ENCODE measurements around the gene PCDHGB7. TPM values are rescaled to one million over a fixed set of nuclear protein-coding genes. Genes with fewer than 3 reads are reported as not detected.

Gene PCDHGB7
- total RNA-seq, 1 donor from 2014 or later: 7.4 TPM

Other genes starting within 250 kb of the PCDHGB7 start
- gene PCDHB7, start 245.0 kb upstream of the PCDHGB7 start, total RNA-seq: 0.11 and 0.12 TPM in 2 replicates
- 0.11 and 0.25 TPM in 2 replicates for gene PCDHB8, start 239.9 kb upstream of the PCDHGB7 start, total RNA-seq
- gene PCDHB16, start 235.3 kb upstream of the PCDHGB7 start, total RNA-seq: 0.12 and 0.33 TPM in 2 replicates
- under 0.01 TPM in 2 replicates for gene PCDHB9, start 230.5 kb upstream of the PCDHGB7 start, total RNA-seq
- 0.11 and 0.12 TPM in 2 replicates for gene PCDHB10, start 225.3 kb upstream of the PCDHGB7 start, total RNA-seq
- gene PCDHB11, start 218.1 kb upstream of the PCDHGB7 start, total RNA-seq: under 0.01 TPM in 1 of 2 replicates, not detected in the other
- gene PCDHB12, start 209.0 kb upstream of the PCDHGB7 start, total RNA-seq: under 0.01 and 0.12 TPM in 2 replicates
- under 0.01 and 0.12 TPM in 2 replicates for gene PCDHB13, start 203.8 kb upstream of the PCDHGB7 start, total RNA-seq
- gene PCDHB14, start 194.3 kb upstream of the PCDHGB7 start, total RNA-seq: 0.11 and 0.12 TPM in 2 replicates
- gene PCDHB15, start 172.3 kb upstream of the PCDHGB7 start, total RNA-seq: under 0.01 and 0.37 TPM in 2 replicates
- gene SLC25A2, start 113.6 kb upstream of the PCDHGB7 start, total RNA-seq: 0.50 and 0.66 TPM in 2 replicates
- 86.1 and 88.3 TPM in 2 replicates for gene TAF7, start 96.9 kb upstream of the PCDHGB7 start, total RNA-seq
- gene PCDHGA1, start 87.2 kb upstream of the PCDHGB7 start, total RNA-seq: 0.22 and 0.62 TPM in 2 replicates
- gene PCDHGA2, start 78.9 kb upstream of the PCDHGB7 start, total RNA-seq: 0.89 and 2.2 TPM in 2 replicates
- gene PCDHGA3, start 73.8 kb upstream of the PCDHGB7 start, total RNA-seq: 0.22 and 0.87 TPM in 2 replicates
- gene PCDHGB1, start 67.6 kb upstream of the PCDHGB7 start, total RNA-seq: 0.44 and 1.2 TPM in 2 replicates
- gene PCDHGA4, start 62.7 kb upstream of the PCDHGB7 start, total RNA-seq: 2.2 and 5.2 TPM in 2 replicates
- gene PCDHGB2, start 57.7 kb upstream of the PCDHGB7 start, total RNA-seq: 1.2 and 1.7 TPM in 2 replicates
- 0.55 and 0.87 TPM in 2 replicates for gene PCDHGA5, start 53.5 kb upstream of the PCDHGB7 start, total RNA-seq
- 2.3 and 4.2 TPM in 2 replicates for gene PCDHGB3, start 47.4 kb upstream of the PCDHGB7 start, total RNA-seq
- gene PCDHGA6, start 43.8 kb upstream of the PCDHGB7 start, total RNA-seq: 1.7 and 3.2 TPM in 2 replicates
- 1.3 and 4.0 TPM in 2 replicates for gene PCDHGA7, start 34.9 kb upstream of the PCDHGB7 start, total RNA-seq
- 11.3 and 20.9 TPM in 2 replicates for gene PCDHGB4, start 30.0 kb upstream of the PCDHGB7 start, total RNA-seq
- 1.1 and 2.4 TPM in 2 replicates for gene PCDHGA8, start 25.0 kb upstream of the PCDHGB7 start, total RNA-seq
- gene PCDHGB5, start 19.7 kb upstream of the PCDHGB7 start, total RNA-seq: 16.2 and 25.0 TPM in 2 replicates
- 4.0 and 4.2 TPM in 2 replicates for gene PCDHGA9, start 14.9 kb upstream of the PCDHGB7 start, total RNA-seq
- gene PCDHGB6, start 9.7 kb upstream of the PCDHGB7 start, total RNA-seq: 2.4 and 2.9 TPM in 2 replicates
- gene PCDHGA10, start 4.7 kb upstream of the PCDHGB7 start, total RNA-seq: 4.9 and 5.2 TPM in 2 replicates
- gene PCDHGA11, start 3.4 kb downstream of the PCDHGB7 start, total RNA-seq: 11.7 and 13.6 TPM in 2 replicates
- 15.5 and 21.5 TPM in 2 replicates for gene PCDHGA12, start 12.8 kb downstream of the PCDHGB7 start, total RNA-seq
- gene PCDHGC3, start 58.3 kb downstream of the PCDHGB7 start, total RNA-seq: 39.6 and 44.7 TPM in 2 replicates
- 2.2 and 2.4 TPM in 2 replicates for gene PCDHGC4, start 67.4 kb downstream of the PCDHGB7 start, total RNA-seq
- gene PCDHGC5, start 71.4 kb downstream of the PCDHGB7 start, total RNA-seq: 2.3 and 2.9 TPM in 2 replicates
- 24.2 and 41.1 TPM in 2 replicates for gene DIAPH1, start 201.3 kb downstream of the PCDHGB7 start, total RNA-seq
- 49.4 and 62.5 TPM in 2 replicates for gene HDAC3, start 219.2 kb downstream of the PCDHGB7 start, total RNA-seq
- 4.9 TPM in 2 replicates for gene RELL2, start 219.3 kb downstream of the PCDHGB7 start, total RNA-seq
- gene FCHSD1, start 233.7 kb downstream of the PCDHGB7 start, total RNA-seq: 33.3 and 53.4 TPM in 2 replicates